ENCODE results near the gene REELD1.

Gene REELD1

DNA sequence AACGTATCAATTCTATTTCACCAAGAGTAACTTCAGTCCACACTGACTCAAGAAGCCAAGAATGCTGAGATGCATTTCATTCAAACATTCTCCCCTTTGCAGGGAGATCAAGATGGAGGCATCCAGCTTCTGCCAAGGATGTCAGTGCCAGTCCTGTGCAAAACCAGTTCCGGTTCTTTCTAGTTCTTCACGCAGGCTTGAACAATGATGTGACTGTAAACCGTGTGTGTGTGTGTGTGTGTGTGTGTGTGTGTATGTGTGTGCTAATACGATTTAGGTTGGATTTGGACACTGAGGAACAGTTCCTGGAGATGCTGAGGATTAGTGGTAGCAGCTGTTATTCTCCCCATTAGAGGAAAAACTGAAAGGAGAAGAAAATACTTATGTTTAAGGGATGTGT is at the start of gene REELD1:
REELD1 (plus strand) TSS at position 301 of the 400 bp plus-strand sequence. CDS start 2,415 bp downstream, outside the sequence.
- no peak for DNase-seq

DNA sequence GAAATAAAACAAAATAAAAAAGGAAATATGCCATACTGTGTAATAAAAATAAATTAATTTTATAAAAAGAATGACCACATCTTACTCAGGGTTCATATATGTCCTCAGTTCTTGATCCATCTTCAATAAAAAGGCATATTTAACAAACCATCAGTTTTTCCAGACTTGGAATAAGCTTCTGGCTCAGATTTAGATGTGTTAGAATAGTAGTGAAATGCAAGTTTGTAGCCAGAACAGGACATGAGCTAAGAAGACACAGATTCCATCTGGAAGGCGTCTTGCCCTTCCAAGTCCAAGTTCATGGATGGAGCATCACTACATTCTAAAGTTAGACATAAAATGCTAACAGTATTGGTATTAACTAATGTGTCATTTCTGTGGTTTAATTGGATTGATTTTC is 49.1 kb upstream of the REELD1 start:
- DNase-seq: no peak

DNA sequence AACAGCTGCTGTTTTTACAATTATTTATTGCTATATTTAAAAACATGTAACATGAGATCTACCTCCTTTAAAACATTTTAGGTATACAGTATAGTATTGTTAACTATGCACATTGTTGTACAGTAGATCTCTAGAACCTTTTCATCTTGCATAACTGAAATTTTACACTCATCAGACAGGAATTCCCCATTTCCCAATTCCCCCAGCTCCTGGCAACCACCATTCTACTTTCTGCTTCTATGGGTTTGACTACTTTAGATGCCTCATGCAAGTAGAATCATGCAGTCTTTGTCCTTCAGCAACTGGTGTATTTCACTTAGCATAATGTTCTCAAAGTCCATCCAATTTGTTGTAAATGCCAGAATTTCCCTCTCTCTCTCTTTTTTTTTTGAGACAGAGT is 48.5 kb upstream of the REELD1 start:
- no peak for DNase-seq

DNA sequence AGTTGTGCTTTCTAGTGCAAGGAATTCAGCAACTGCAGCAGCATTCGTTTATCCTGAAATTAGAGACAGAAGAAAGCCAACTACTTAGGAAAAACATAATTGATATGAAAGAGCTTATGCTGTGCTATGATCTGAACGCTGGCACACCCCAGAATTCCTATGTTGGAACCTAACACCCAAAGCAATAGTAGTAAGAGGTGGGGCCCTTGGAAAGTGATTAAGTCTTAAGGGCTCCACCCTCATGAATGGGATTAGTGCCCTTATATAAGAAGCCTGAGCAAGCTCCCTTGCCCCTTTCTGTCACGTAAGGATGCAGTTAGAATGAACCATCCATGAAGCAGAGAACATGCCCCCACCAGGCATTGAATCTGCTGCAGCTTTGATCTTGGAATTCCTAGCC is 44.2 kb upstream of the REELD1 start:
- DNase-seq: no peak

DNA sequence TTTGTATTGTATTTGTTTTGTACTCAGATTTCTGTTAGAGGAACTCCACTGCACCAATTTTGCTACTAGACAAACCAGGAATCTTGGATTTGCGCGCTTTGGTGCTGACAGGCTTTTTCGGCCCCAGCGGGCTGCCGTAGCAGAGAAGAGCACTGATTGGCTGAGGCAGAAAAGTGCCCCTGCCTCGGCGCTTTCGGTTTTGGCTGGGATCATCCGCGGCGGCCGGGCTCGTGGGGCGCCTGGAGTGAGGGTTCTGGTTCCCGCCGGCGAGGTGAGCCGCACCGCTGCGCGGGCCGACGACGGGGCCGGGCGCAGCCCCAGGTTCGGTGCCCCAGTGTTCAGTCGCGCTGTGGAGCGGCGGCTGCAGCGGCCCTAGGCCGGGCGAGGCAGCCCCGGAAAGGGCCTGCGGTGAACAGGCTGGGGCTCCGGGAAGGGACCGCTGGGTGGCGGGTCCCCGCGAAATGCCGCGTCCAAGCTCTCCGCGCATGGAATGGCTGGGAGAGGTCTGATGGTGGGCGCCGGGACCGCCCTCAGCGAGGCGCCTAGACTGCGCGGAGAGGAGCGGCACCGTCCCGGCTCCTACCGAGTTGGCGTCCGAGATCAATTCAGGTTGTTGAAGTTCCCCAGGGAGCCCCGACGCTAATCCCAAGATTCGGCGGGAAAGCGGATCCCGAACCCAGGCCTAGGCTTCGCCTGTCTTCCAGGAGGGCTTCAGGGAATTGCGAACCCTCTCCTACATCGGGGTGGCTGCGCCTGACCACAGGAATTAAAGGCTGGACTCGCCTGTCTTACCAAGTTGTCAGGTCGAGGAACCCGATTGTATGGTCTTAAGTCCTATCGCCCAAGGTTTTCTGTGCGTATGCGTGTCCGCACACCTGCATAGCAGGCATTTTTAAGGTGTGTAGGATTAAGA is 38.5 kb upstream of the REELD1 start, which contains the start of gene LSM6:
LSM6 (plus strand) TSS at position 178 of the 913 bp plus-strand sequence. CDS start 7,204 bp downstream, outside the sequence.
- DNase-seq: peak; percentile 83

DNA sequence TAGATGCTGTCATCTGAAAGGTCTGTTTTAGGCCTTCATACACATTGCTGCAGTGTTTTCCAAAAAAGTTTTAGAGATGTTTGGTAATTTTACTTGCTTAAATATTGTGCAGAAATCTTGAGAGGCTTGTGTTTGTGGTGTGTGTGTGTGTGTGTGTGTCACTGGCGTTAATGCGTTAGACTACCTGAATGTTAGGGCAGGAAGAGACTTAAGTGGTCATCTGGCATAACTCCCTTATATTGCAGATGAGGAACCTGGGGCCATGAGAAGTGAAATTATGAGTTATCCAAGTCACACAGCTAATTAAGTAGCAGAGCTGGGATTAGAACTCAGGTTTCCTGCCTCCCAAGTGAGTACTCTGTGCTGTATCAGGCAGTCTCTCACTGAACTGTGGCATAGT is 37.4 kb upstream of the REELD1 start:
- DNase-seq: no peak

DNA sequence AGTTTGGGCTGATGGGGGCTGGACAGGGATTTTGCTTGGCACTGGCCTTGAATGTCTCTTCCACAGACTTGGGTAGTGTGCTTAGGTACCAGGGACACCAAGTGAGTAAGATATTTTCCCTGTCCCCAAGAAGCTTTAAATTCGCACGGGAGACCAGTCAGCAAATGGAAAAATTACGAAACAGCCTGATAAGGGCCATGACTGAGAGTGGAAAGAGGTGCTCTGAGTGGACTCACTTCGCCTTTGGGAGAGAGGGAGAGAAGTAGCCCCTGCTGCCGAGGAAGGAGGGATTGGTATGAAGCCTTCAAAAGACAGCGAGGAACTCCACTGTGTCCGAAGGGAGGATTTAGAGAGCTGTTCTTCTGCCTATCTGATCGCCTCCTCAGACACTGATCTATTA is 36.2 kb upstream of the REELD1 start:
- no peak for DNase-seq

DNA sequence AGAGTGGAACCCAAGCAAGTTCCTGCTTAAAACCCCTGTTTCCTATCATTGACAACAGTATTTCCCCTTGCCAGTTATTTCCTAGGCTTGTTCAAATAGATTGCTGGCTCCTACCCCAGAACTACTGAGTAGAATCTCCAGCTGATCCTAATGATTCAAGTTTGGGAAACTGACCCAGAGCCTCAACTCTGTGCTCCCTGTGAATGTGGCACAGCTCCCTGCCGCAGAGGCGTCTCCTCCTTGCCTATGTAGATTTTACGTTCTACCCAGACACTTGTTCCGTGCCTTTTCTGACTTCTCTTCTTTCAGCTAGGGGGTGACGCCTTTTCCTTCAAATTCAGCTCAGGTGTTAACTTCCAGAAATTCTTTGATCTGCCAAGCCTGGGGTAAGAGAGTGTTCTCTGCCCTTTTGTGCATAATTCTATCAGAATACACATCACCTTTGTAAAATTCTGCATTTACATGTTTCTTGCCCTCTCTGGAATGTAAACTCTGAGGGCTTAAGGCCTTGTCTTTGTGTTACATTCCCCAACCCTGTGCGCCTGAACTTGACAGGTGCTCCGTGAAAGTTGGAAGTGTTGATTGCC is 34.5 kb upstream of the REELD1 start:
- DNase-seq: no peak

DNA sequence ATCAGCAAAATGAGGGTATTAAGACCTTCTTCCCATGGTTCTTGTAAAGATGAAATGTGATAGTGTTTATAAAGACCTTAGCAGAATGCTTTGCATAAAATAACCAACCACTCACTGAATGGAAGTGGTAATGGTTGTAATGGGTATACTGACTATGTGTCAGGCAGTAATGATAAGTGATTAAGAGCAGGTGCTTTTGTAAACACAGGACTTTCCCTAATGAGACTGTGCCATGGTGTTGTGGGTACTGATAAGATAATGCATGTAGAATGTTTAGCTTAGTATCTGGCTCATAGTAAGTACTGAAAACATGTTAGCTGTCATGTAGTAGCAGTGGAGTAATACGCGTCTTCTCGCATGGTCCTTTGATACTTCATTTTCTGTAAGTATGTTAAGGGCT is 31.9 kb upstream of the REELD1 start:
- DNase-seq: no peak

DNA sequence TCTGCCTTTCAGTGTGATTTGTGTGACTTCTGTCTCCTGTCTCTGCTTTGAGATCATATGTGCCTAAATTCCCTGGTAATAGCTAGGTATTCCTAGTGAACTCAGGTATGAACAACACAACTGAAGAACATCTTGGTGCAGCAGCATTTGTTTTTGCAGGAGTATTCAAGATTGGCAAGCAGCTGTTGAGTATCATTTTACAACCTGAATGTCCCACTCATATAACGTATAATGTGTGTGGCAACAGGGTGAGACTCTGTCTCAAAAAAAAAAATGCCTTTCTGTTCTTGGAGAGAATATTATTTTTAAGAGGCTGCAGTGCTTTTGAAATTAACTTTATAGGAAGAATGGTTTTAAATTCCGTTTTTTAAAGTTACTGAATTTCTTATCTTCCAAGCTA is 31.1 kb upstream of the REELD1 start:
- DNase-seq: no peak

DNA sequence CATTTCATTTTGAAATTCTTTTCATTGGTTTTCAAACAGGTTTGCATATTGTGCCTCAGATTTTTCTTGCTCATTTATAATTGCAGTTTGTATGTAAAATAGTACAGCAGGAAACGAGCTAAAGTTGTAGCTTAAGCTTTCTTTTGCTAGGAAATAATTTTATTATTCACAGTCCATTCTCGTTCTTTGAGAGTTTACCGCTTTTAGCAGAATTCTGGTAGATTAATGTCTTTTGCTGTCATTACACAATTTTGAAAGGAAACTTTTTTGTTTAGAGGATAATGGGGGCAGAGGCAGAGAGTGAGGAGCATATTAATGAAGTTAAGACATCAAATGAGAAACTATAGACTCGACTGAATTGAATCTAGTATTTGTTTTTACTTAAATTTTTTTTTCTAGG is 28.3 kb upstream of the REELD1 start:
- no peak for DNase-seq

DNA sequence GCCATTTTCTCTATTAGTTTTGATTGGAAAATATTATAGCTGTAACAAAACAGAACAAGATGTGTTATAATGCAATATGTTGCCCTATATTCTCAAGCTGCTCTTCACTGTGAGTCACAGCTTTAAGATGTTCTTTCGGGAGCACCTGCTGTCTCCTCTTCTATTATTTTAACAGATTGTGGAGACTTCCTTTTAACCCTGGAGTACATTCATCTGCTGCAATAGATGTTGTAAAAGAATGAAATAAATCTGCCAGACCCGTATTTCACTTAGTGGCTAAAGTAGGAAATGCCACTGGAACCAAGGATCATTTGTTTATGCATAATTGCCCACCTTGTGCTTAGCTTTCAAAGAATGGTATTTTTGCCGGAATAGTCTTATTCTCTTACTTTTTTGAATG is 27.7 kb upstream of the REELD1 start:
- no peak for DNase-seq

DNA sequence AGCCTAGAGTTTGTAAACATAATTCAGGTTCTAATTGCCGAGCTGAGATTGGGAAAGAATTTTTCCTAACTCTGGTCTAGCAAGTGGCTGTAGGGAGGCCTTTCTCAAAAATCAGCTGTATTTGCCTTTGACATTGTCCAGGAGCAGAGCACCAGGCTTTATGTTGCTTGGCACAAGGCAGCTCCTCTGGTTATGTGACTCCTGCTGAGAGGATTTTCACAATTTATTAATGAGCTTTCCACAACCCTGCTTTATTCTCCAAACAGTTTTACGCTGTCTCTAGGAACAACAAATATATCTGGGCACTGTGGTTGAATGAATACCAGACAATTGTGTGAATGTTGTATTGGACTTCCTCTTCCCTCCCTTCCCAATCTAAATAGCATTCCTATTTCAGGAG is 23.9 kb upstream of the REELD1 start:
- DNase-seq: no peak

DNA sequence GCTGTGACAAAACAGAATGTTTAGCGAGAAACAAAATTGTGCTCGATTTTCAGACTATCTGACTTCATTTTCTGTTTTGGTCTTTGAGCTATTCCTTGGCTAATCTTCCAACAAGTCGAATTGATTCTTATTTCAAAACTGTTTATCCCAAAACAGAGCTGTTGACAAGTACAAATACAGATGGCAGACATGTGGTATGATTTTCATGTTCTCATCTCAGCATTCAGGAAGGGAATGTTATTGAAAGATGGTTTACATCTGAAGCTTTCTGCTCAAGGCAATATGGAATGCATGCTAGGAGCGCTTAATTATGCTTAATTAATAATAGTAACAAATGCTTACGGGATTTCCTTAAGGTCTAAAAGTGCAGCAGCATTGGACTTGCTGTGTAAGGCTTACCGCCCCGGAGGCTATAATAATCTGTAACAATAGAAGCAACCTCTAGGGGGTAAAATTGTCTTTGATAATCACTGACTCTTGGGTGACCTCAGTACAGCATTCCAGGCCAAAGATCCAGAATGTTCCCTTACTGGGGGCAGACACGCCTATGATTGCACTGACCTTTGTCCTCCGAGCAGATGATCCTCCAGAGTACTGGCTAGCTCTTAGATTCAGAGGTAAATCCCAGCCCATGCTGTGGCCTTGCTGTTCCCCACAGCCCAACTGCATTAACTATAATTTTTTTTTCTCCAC is 22.4 kb upstream of the REELD1 start:
- DNase-seq: no peak

DNA sequence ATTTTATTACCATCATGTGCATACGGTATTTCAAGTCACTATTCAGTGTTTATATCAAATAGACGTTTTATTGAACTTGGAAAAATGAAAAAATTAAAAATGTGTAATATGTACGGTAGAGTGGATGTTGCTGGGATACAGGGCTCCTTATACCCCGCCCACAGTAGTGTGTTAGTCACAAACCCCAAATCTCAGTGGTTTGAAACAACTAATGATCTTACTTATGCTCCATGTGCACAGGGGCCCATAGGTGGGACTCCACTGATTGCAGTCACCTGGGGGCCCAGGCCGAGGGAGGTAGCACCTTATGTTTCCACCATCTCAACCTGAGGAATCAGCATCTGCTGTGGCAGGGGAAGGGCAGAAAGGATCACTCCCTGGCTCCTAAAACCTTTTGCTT is 20.7 kb upstream of the REELD1 start:
- no peak for DNase-seq

DNA sequence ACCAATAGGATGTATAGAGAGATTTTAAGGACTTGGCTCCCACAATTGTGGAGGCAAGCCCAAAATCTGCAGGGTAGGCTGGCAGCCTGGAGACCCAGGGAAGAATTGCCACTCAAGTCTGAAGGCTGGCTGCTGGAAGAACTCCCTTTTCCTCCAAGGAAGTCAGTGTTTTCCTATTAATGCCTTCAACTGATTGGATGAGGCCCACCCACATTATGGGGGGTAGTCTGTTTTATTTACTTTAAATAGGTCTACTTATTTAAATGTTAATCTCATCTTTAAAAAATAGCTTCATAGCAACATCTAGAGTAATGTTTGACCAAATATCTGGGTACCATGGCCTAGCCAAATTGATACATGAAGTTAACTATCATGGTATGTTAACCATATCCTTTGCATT is 20.1 kb upstream of the REELD1 start:
- DNase-seq: no peak

DNA sequence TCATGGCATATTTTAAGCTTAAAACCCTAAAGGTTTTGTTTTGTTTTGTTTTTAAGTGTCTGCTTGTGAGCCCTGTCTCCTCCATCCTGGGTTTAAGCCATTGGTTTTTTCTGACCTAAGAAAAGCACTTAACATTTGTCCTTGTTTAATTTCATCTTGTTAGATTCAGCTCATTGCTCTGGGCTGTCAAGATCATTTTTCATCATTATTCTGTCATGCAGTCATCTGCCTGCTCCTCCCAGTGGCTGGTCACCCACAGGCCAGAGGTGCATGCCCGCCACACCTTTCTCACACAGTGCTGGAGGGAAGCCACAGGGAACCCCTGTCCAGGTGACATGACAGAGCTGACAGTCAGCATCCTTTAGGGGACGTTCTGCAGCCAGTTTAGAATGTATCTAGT is 11.7 kb upstream of the REELD1 start:
- no peak for DNase-seq

DNA sequence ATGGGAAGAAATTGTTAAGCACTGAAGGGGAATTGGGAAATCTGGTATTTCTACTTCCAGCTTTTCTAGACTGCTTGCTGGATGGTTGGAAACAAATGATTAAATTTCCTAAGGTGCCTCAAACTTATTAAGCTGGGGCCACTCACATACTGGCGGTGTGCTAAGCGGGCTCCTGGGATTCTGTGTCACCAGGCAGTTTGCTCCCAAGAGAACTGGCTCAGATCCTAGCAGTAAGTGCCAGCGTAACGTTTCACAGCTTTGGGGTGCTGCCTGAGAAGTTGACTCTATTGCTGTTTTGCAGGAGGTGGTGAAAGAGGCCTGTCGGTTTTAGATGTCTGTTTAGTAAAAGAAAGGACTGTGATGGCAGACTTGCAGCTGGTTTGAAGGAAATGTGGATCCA is 6.9 kb upstream of the REELD1 start:
- DNase-seq: no peak

DNA sequence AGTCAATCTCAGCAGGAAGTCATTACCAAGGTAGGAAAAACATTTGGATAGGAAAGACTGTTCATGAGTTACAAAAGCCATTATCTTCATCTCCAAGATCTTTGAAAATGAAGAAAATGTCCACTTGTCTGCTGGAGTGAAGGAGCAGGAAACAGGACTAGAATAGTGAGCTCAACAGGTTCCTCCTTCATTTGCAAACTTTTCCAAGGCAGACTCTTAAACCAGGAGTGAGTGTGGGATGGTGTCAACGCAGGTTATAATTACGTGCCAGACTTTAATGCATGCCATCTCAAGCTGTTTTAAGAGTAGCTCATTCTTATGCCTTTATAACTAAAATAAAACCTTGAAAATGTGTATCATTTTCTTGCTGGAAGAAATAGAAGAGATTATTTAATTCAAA is 3.4 kb upstream of the REELD1 start:
- DNase-seq: no peak

DNA sequence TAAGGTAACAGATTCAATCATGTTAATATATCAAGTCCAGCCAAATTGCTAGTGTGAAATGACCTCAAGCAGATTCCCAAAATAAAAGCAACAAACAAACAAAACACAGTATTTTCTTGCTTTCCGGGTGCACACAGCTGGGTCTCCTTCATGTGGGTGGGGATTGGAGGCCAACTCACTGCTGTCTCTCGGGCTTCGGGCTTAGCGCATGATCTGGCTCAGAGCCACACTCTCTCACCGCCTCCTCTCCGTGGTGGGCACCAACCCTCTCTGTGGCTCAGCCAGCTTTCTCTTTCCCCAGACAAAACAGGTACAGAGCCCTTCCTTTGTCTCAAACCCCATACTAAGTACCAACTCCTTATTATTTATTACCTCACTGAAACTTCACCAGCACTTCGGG is 2.9 kb upstream of the REELD1 start:
- no peak for DNase-seq

DNA sequence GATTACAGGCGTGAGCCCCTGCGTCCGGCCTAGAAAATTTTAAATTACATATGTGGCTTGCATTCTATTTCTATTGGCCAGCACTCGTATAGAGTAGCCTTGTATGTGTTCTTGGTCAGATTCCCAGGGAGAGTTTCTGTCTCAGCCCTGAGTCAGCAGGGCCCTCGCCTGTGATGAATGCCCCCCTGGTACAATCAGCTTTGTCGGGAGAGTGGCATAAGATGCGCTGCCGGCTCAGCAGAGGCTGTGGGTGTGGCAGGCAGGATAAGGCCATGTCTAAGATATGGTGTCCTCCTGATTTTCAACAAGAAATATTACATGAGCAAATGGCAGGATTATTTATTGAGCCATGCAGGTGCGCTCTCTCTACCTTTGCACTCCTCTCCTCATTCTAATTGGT is 1.6 kb upstream of the REELD1 start:
- DNase-seq: no peak

DNA sequence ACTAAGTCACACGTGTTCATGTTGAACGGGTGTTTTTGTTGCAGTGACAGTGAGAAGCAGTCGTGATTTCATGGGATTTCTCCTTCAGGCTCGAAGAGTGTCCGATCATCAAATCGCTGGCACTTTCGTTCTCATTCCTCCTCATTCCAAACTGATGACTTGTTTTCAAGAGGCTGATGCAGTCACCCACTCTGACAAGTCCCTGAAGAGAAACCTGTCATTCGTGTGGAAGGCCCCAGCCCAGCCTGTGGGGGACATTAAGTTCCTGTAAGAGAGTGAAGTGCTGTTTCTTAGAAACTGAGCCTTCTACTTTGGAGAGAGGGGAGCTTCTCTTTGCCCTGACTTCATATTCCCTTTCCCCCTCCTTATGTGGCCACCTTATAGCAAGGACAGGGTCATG is 8.0 kb downstream of the REELD1 start:
- no peak for DNase-seq

DNA sequence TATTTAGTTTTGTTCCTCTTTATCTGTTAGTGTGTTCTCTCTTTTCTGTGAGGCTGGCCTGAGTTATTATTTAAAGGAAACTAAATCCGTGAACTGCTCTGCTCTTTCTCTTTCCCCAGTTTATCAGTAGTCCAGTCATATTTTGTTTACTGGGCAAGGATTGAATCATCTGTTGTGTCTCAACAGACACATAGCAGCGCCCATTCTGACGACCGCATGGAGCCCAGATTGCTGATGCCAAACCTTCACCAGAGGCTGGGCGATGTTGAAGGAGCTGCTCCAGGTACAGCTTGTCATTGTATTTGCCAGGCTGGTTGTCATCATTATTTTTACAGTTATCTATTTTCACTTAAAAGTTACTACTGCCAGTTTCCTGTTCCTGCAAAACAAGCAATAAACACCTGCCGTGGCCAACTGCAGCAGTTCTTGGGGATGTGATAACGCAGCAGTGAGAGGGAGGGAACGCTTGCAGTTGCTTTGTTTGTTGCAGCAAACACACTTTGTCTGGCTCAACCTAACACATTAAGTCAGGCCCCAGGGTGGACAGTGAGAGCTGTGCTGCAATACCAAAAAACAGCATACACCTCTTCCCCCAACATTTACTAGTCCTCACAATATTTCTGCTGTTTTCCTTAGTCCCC is 10.1 kb downstream of the REELD1 start:
- no peak for DNase-seq

All from CD4-positive, alpha-beta T cell treated with Interleukin-15 for 1 hour (primary cell).